ENCODE measurements around the gene EIF4B. TPM values are rescaled to one million over a fixed set of nuclear protein-coding genes. Genes with fewer than 3 reads are reported as not detected.

Gene EIF4B
- total and polyA plus RNA-seq, 2 of the 13 experiments (the other 11 are each of a cell fraction or from before 2014, with no cell fraction given), result 416 to 548 TPM

- TF ChIP-seq TFE3 (CRISPR knock-in tag; IDR thresholded peaks at IDR 0.05), result peak; percentile 11
- TF ChIP-seq ZNF550 (CRISPR knock-in tag; IDR thresholded peaks at IDR 0.05; ENCODE audit: borderline replicate concordance), result no peak
- no peak for TF ChIP-seq ZBTB40 (IDR thresholded peaks at IDR 0.05)
- peak; percentile 31; the same call in 1 of the 2 replicates for TF ChIP-seq ZBTB40 (CRISPR knock-in tag; IDR thresholded peaks at IDR 0.05)
- peak; percentile 72; the same call in 1 of the 2 replicates for TF ChIP-seq SIN3A (IDR thresholded peaks at IDR 0.05; ENCODE audit: borderline replicate concordance, low read depth, low read length)
- TF ChIP-seq RXRA (CRISPR knock-in tag; IDR thresholded peaks at IDR 0.05), result peak; percentile 24; the same call in 1 of the 2 replicates
- peak; percentile 68 for TF ChIP-seq POLR2AphosphoS5 (IDR thresholded peaks at IDR 0.05; ENCODE audit: low read depth, low read length)
- 0 out of 2 replicates have a peak, but pooled peaks have one; percentile 38 for TF ChIP-seq ZNF572 (CRISPR knock-in tag; IDR thresholded peaks at IDR 0.05)
- TF ChIP-seq HOXA3 (CRISPR knock-in tag; IDR thresholded peaks at IDR 0.05), result 0 out of 2 replicates have a peak, but pooled peaks have one; percentile 56
- TF ChIP-seq ZNF607 (CRISPR knock-in tag; IDR thresholded peaks at IDR 0.05; ENCODE audit: borderline replicate concordance), result peak; percentile 67; the same call in 1 of the 2 replicates
- TF ChIP-seq AHDC1 (CRISPR knock-in tag; IDR thresholded peaks at IDR 0.05; ENCODE audit: borderline replicate concordance), result 0 out of 2 replicates have a peak, but pooled peaks have one; percentile 27
- TF ChIP-seq ZSCAN25 (CRISPR knock-in tag; IDR thresholded peaks at IDR 0.05), result peak; percentile 67; the same call in 1 of the 2 replicates
Observed at GRCh38 chr12:53049571-53050318, 43.5 kb downstream of the EIF4B start, which contains the start of gene TNS2 (continued).
